HL-60 (cell line): Measurements from ENCODE around the gene CLIC3.

ENCODE experiments used
- POLR2AphosphoS5 ChIP-seq: IDR thresholded peaks from 2 replicates; pipeline ENCODE4 v1.6.1; 2012; ENCODE audit warnings: low read depth
- TF ChIP-seq, protein P1 (sequence below): IDR thresholded peaks from one replicate; pipeline ENCODE4 v1.5.1; 2011; ENCODE audit warnings: low read length, control low read depth, inconsistent platforms; ENCODE audit not compliant: insufficient read depth

DNA sequence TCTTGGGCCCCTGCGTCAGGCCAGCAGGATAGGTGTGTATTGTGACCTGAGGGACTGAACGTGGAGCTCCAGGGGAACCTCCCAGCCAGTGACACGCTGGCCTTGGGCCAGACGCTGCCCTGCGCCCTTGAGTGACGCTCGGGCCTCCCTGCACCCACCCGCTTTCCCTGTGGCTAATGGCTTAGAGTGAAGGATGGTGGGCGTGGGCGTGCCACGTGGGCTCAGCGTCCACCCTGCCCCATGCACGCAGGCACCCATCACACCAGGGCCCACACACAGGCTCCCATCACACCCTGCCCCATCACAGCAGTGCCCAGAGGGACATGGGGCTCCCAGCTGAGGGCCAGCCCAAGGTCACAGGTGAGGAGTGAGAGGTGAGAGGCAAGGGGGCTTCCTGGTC, 40.7 kb upstream of the CLIC3 start:
- TF ChIP-seq, protein P1, sequence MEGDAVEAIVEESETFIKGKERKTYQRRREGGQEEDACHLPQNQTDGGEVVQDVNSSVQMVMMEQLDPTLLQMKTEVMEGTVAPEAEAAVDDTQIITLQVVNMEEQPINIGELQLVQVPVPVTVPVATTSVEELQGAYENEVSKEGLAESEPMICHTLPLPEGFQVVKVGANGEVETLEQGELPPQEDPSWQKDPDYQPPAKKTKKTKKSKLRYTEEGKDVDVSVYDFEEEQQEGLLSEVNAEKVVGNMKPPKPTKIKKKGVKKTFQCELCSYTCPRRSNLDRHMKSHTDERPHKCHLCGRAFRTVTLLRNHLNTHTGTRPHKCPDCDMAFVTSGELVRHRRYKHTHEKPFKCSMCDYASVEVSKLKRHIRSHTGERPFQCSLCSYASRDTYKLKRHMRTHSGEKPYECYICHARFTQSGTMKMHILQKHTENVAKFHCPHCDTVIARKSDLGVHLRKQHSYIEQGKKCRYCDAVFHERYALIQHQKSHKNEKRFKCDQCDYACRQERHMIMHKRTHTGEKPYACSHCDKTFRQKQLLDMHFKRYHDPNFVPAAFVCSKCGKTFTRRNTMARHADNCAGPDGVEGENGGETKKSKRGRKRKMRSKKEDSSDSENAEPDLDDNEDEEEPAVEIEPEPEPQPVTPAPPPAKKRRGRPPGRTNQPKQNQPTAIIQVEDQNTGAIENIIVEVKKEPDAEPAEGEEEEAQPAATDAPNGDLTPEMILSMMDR: no peak
- peak; percentile 88 for TF ChIP-seq POLR2AphosphoS5
